Stromal cell of bone marrow (primary cell): ENCODE data around the gene IQCM.
"Not testable (repeated sequence)": the region's sequence is repeated elsewhere in the genome, so short reads cannot be mapped to it uniquely, and the experiment has no call there.

Experiments used
- DNase-seq: peaks from one replicate; pipeline ENCODE4 v3.0.0-alpha.2; 2012; ENCODE audit warnings: low read depth

The IQCM gene

GRCh38 chr4:149574971-149575370, 240.7 kb downstream of the IQCM start:
- no peak for DNase-seq

GRCh38 chr4:149572716-149573115, 242.9 kb downstream of the IQCM start:
- no peak for DNase-seq

GRCh38 chr4:149555799-149556198, 259.8 kb downstream of the IQCM start:
- no peak for DNase-seq

- no peak for DNase-seq
These were observed 260.5 kb downstream of the IQCM start for GRCh38 chr4:149555146-149555545.

GRCh38 chr4:149553959-149554520, 261.6 kb downstream of the IQCM start:
- no peak for DNase-seq

GRCh38 chr4:149552601-149553000, 263.0 kb downstream of the IQCM start:
- no peak for DNase-seq

GRCh38 chr4:149549911-149550310, 265.7 kb downstream of the IQCM start:
- DNase-seq: no peak

- DNase-seq: no peak
These were observed 280.9 kb downstream of the IQCM start for GRCh38 chr4:149534779-149535178.

GRCh38 chr4:149531861-149532260, 283.8 kb downstream of the IQCM start:
- no peak for DNase-seq

GRCh38 chr4:149523039-149523438, 292.6 kb downstream of the IQCM start:
- DNase-seq: no peak

- no peak for DNase-seq
These were observed 293.8 kb downstream of the IQCM start for GRCh38 chr4:149521611-149522425.

GRCh38 chr4:149518471-149518870, 297.2 kb downstream of the IQCM start:
- DNase-seq: no peak

- no peak for DNase-seq
These were observed 302.6 kb downstream of the IQCM start for GRCh38 chr4:149513081-149513480.

GRCh38 chr4:149512501-149512900, 303.1 kb downstream of the IQCM start:
- DNase-seq: peak; percentile 67

- DNase-seq: no peak
These were observed 303.9 kb downstream of the IQCM start for GRCh38 chr4:149511558-149512298.

- DNase-seq: not testable (repeated sequence)
These were observed 308.3 kb downstream of the IQCM start for GRCh38 chr4:149507309-149507708.

GRCh38 chr4:149500806-149501205, 314.8 kb downstream of the IQCM start:
- no peak for DNase-seq

GRCh38 chr4:149499726-149500125, 315.9 kb downstream of the IQCM start:
- no peak for DNase-seq

GRCh38 chr4:149498246-149498645, 317.4 kb downstream of the IQCM start:
- no peak for DNase-seq

- no peak for DNase-seq
These were observed 322.2 kb downstream of the IQCM start for GRCh38 chr4:149493492-149493891.

- DNase-seq: no peak
These were observed 326.3 kb downstream of the IQCM start for GRCh38 chr4:149489321-149489720.

GRCh38 chr4:149486861-149487260, 328.8 kb downstream of the IQCM start:
- no peak for DNase-seq

- DNase-seq: not testable (repeated sequence)
These were observed 347.0 kb downstream of the IQCM start for GRCh38 chr4:149468669-149469068.
